ENCODE results near the gene SLC16A8. TPM values are rescaled to one million over a fixed set of nuclear protein-coding genes. Genes with fewer than 3 reads are reported as not detected.

The SLC16A8 gene
- total RNA-seq, 1 experiment from 2014 or later = not detected

GRCh38 chr22:38131399-38131798 is 47.4 kb upstream of the SLC16A8 start:
- BruUV-seq (replicated peaks) = no TSS peak
- Mint-ChIP-seq H3K27ac (ENCODE audit: unreplicated experiment) (no peak overlapping the region), H3K9me3 (ENCODE audit: low read depth, unreplicated experiment) (no peaks in the 10 kb centered on the region), H3K4me3 (ENCODE audit: low read depth, unreplicated experiment) (no peak overlapping the region), H3K27me3 (ENCODE audit: unreplicated experiment) (no peaks in the 10 kb centered on the region), H3K36me3 (ENCODE audit: insufficient read depth, unreplicated experiment) (peaks cover 19% of the 10 kb centered on the region), H3K4me1 (ENCODE audit: low read depth, unreplicated experiment) (peaks cover 13% of the 10 kb centered on the region)
- CTCF ChIA-PET = no interaction called here
- no peak for TF ChIP-seq CTCF (IDR thresholded peaks at IDR 0.05; ENCODE audit: unreplicated experiment)
- DNase-seq = no peak
- intact Hi-C loops (cut with micrococcal nuclease; ENCODE audit: unreplicated experiment) = no loop called here

GRCh38 chr22:38129856-38130255 is 45.9 kb upstream of the SLC16A8 start:
- Mint-ChIP-seq H3K4me1 (ENCODE audit: low read depth, unreplicated experiment) (no peaks in the 10 kb centered on the region), H3K27me3 (ENCODE audit: unreplicated experiment) (no peaks in the 10 kb centered on the region), H3K36me3 (ENCODE audit: insufficient read depth, unreplicated experiment) (peaks cover 15% of the 10 kb centered on the region), H3K9me3 (ENCODE audit: low read depth, unreplicated experiment) (no peaks in the 10 kb centered on the region), H3K4me3 (ENCODE audit: low read depth, unreplicated experiment) (no peak overlapping the region), H3K27ac (ENCODE audit: unreplicated experiment) (no peak overlapping the region)
- no peak for DNase-seq
- BruUV-seq (replicated peaks) = no TSS peak
- no peak for TF ChIP-seq CTCF (IDR thresholded peaks at IDR 0.05; ENCODE audit: unreplicated experiment)
- intact Hi-C loops (cut with micrococcal nuclease; ENCODE audit: unreplicated experiment) = no loop called here
- CTCF ChIA-PET = no interaction called here

- no peak for DNase-seq
- intact Hi-C loops (cut with micrococcal nuclease; ENCODE audit: unreplicated experiment) = no loop called here
- no peak for TF ChIP-seq CTCF (IDR thresholded peaks at IDR 0.05; ENCODE audit: unreplicated experiment)
- BruUV-seq (replicated peaks) = no TSS peak
- Mint-ChIP-seq H3K4me1 (ENCODE audit: low read depth, unreplicated experiment) (no peaks in the 10 kb centered on the region), H3K27ac (ENCODE audit: unreplicated experiment) (no peak overlapping the region), H3K36me3 (ENCODE audit: insufficient read depth, unreplicated experiment) (peaks cover 11% of the 10 kb centered on the region), H3K4me3 (ENCODE audit: low read depth, unreplicated experiment) (no peak overlapping the region), H3K9me3 (ENCODE audit: low read depth, unreplicated experiment) (no peaks in the 10 kb centered on the region), H3K27me3 (ENCODE audit: unreplicated experiment) (no peaks in the 10 kb centered on the region)
- CTCF ChIA-PET = no interaction called here
These were observed 45.0 kb upstream of the SLC16A8 start for GRCh38 chr22:38129021-38129420.

GRCh38 chr22:38127869-38128268 is 43.9 kb upstream of the SLC16A8 start:
- TF ChIP-seq CTCF (IDR thresholded peaks at IDR 0.05; ENCODE audit: unreplicated experiment) = no peak
- DNase-seq = no peak
- H3K27ac Mint-ChIP-seq (ENCODE audit: unreplicated experiment) = no peak overlapping the region
- no TSS peak for BruUV-seq (replicated peaks)
- H3K4me1 Mint-ChIP-seq (ENCODE audit: low read depth, unreplicated experiment) = no peaks in the 10 kb centered on the region
- peaks cover 12% of the 10 kb centered on the region for H3K36me3 Mint-ChIP-seq (ENCODE audit: insufficient read depth, unreplicated experiment)
- CTCF ChIA-PET = no interaction called here
- no peaks in the 10 kb centered on the region for H3K27me3 Mint-ChIP-seq (ENCODE audit: unreplicated experiment)
- intact Hi-C loops (cut with micrococcal nuclease; ENCODE audit: unreplicated experiment) = no loop called here
- no peaks in the 10 kb centered on the region for H3K9me3 Mint-ChIP-seq (ENCODE audit: low read depth, unreplicated experiment)
- no peak overlapping the region for H3K4me3 Mint-ChIP-seq (ENCODE audit: low read depth, unreplicated experiment)

Measured in Calu3 (cell line).